GM19193 (cell line): ENCODE measurements around the gene THAP6.

ENCODE experiments used
- POLR2A ChIP-seq: IDR thresholded peaks from 4 replicates; pipeline ENCODE4 v1.6.1; 2011; ENCODE audit not compliant: insufficient read depth, insufficient read length; ENCODE audit errors: extremely low read depth

THAP6 gene

GRCh38 chr4:75557696-75558095, 43.4 kb downstream of the THAP6 start:
- TF ChIP-seq POLR2A = no peak

- no peak for TF ChIP-seq POLR2A
Observed at GRCh38 chr4:75561789-75562188, 47.5 kb downstream of the THAP6 start.

- no peak for TF ChIP-seq POLR2A
Observed at GRCh38 chr4:75564023-75564422, 49.8 kb downstream of the THAP6 start.

GRCh38 chr4:75565481-75565880, 51.2 kb downstream of the THAP6 start:
- no peak for TF ChIP-seq POLR2A

GRCh38 chr4:75566911-75567310, 52.6 kb downstream of the THAP6 start:
- no peak for TF ChIP-seq POLR2A

GRCh38 chr4:75567725-75568124, 53.5 kb downstream of the THAP6 start:
- TF ChIP-seq POLR2A = no peak
